HepG2 (cell line): ENCODE data around the gene SRSF7. TPM values are rescaled to one million over a fixed set of nuclear protein-coding genes. Genes with fewer than 3 reads are reported as not detected.

Experiments used
- polyA plus RNA-seq, 8 experiments: library from polyadenylated mRNA; depleted of rRNA in 3 of 8; stranded (reverse) in 7 of 8; unstranded in 1 of 8; fragments of >200 nt; fragmentation: Illumina TruSeq in 4 of 8; extraction: Trizol in 4 of 8; gene quantifications; 2 replicates each; pipeline versions ENCODE4 v1.2.1 to v1.2.3, GENCODE V29; 2011 to 2016; ENCODE audit warnings: low read depth in 4 of 8, missing spikeins in 1 of 8, mixed read lengths in 1 of 8; ENCODE audit not compliant: insufficient read depth in 1 of 8
- total RNA-seq, 5 experiments: library from RNA; depleted of rRNA; stranded (reverse); fragments of >200 nt; fragmentation: Illumina TruSeq; extraction: Trizol; gene quantifications; 2 replicates each; pipeline ENCODE4 v1.2.3, GENCODE V29; 2016; ENCODE audit warnings: low read depth in 1 of 5

Gene SRSF7
- total and polyA plus RNA-seq, 2 of the 13 experiments (the other 11 are each of a cell fraction or from before 2014, with no cell fraction given): 172 to 275 TPM

Other genes starting within 250 kb of the SRSF7 start
- gene HNRNPLL, start 148.4 kb downstream of the SRSF7 start, total RNA-seq (2016; rRNA removed; fragmentation: Illumina TruSeq; extraction: Trizol): 91.9 and 103 TPM in 2 replicates
- gene HNRNPLL, start 148.4 kb downstream of the SRSF7 start, polyA plus RNA-seq (2011; rRNA removed): 34.3 and 49.4 TPM in 2 replicates
- gene GALM, start 85.2 kb downstream of the SRSF7 start, total RNA-seq (2016; rRNA removed; fragmentation: Illumina TruSeq; extraction: Trizol): 90.0 and 114 TPM in 2 replicates
- 60.3 and 65.5 TPM in 2 replicates for gene GALM, start 85.2 kb downstream of the SRSF7 start, polyA plus RNA-seq (2011; rRNA removed)
- 43.2 and 62.7 TPM in 2 replicates for gene GEMIN6, start 26.8 kb upstream of the SRSF7 start, total RNA-seq (2016; rRNA removed; fragmentation: Illumina TruSeq; extraction: Trizol)
- gene GEMIN6, start 26.8 kb upstream of the SRSF7 start, polyA plus RNA-seq (2011; rRNA removed): 13.0 and 14.4 TPM in 2 replicates
- 24.2 and 33.3 TPM in 2 replicates for gene DHX57, start 124.6 kb upstream of the SRSF7 start, total RNA-seq (2016; rRNA removed; fragmentation: Illumina TruSeq; extraction: Trizol)
- gene DHX57, start 124.6 kb upstream of the SRSF7 start, polyA plus RNA-seq (2011; rRNA removed): 9.2 and 10.3 TPM in 2 replicates
- 28.0 and 38.6 TPM in 2 replicates for gene MORN2, start 124.6 kb upstream of the SRSF7 start, total RNA-seq (2016; rRNA removed; fragmentation: Illumina TruSeq; extraction: Trizol)
- gene MORN2, start 124.6 kb upstream of the SRSF7 start, polyA plus RNA-seq (2011; rRNA removed): 4.6 and 7.0 TPM in 2 replicates
- not detected in 2 replicates for gene ARHGEF33, start 138.5 kb upstream of the SRSF7 start, total RNA-seq (2016; rRNA removed; fragmentation: Illumina TruSeq; extraction: Trizol)
- gene ARHGEF33, start 138.5 kb upstream of the SRSF7 start, polyA plus RNA-seq (2011; rRNA removed): 0.03 and 0.04 TPM in 2 replicates